Spinal cord (tissue), 10 donors: Measurements from ENCODE around the gene ZNF556. TPM values are rescaled to one million over a fixed set of nuclear protein-coding genes. Genes with fewer than 3 reads are reported as not detected.
"Not testable (repeated sequence)": the region's sequence is repeated elsewhere in the genome, so short reads cannot be mapped to it uniquely, and the experiment has no call there.

Experiments used
- DNase-seq, 6 donors: peaks; one replicate each; pipeline versions ENCODE4 v3.0.0 to v3.0.0-alpha.2; 2013 to 2015; ENCODE audit warnings: low spot score in 6 of 6, low read depth in 4 of 6
- H3K27ac ChIP-seq: one replicate; pipeline ENCODE4 v1.5.1; 2013; ENCODE audit warnings: low read depth, low read length, control low read depth
- H3K27me3 ChIP-seq: one replicate; pipeline ENCODE4 v1.6.1; 2013; ENCODE audit warnings: low read length; ENCODE audit not compliant: control insufficient read depth, insufficient read depth
- H3K36me3 ChIP-seq: one replicate; pipeline ENCODE4 v1.6.1; 2013; ENCODE audit warnings: low read length; ENCODE audit not compliant: control insufficient read depth, insufficient read depth
- H3K4me1 ChIP-seq: one replicate; pipeline ENCODE4 v1.6.1; 2013; ENCODE audit warnings: low read length; ENCODE audit not compliant: control insufficient read depth, insufficient read depth
- H3K4me3 ChIP-seq: one replicate; pipeline ENCODE4 v1.5.1; 2013; ENCODE audit warnings: low read depth, low read length, control low read depth
- H3K9me3 ChIP-seq: one replicate; pipeline ENCODE4 v1.6.1; 2013; ENCODE audit warnings: low read length; ENCODE audit not compliant: control insufficient read depth, insufficient read depth
- WGBS: methylation state at CpG from one replicate; pipeline ENCODE4 v1.1.5; 2013; ENCODE audit warnings: missing lambda C conversion rate; ENCODE audit not compliant: insufficient coverage; 5-methylcytosine and 5-hydroxymethylcytosine counted together
- polyA plus RNA-seq, 2 donors: library from polyadenylated mRNA; unstranded; fragments of 120-200 nt; gene quantifications; one replicate each; pipeline ENCODE4 v1.2.1, GENCODE V29; 2013; ENCODE audit not compliant: insufficient read length in 2 of 2
- total RNA-seq, 2 donors: library from RNA; depleted of rRNA in 1 of 2; stranded (reverse); fragments of 120-200 nt in 1 of 2; fragments of >200 nt in 1 of 2; gene quantifications; one replicate each; pipeline versions ENCODE4 v1.2.3 to v1.2.4, GENCODE V29; 2013 to 2014
- donor health status: healthy.

Gene ZNF556
- total and polyA plus RNA-seq, 4 donors = 0.06 to 0.59 (median 0.30) TPM

GRCh38 chr19:2877398-2878331 lies 10.5 kb downstream of the ZNF556 start:
- no peak overlapping the region for H3K27ac ChIP-seq
- no peaks in the 10 kb centered on the region for H3K4me1 ChIP-seq
- DNase-seq = no peak
- H3K36me3 ChIP-seq = no peaks in the 10 kb centered on the region
- H3K4me3 ChIP-seq = no peak overlapping the region
- no peaks in the 10 kb centered on the region for H3K27me3 ChIP-seq
- H3K9me3 ChIP-seq = peaks cover 9% of the 10 kb centered on the region
- 94% methylated on average over 16 of the region's 32 CpGs for WGBS

DNA sequence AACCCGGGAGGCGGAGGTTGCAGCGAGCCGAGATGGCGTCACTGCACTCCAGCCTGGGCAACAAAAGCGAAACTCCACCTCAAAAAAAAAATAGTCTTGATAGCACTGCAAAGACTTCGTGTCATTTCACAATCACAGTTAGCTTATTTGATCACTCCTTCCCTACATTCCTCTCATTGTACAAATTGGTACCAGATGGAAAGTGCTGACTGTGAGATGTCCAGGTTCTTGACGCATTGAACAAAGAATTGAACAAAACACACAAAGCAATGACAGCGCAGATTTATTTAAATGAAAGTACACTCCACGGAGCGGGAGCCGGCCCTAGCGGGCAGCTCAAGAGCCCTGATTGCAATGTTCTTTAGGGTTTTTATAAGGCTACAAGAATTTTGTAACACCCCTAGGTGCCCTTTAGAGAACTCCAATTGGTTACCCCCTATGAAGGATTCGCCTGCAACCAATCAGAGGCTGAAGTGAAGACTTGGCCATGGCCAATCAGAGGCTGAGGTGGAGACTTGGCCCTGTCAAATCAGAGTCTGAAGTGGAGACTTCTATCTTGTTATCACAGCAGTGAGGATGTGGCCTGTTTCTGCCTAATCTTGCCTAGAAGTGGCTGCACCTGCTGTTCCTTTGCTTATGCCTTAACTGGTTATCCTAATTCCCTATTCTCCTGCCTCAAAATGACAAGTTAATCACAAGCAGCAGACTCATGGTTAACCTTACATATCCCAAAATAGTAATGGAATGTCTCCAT lies 16.7 kb downstream of the ZNF556 start:
- no peak overlapping the region for H3K27ac ChIP-seq
- H3K27me3 ChIP-seq = no peaks in the 10 kb centered on the region
- no peaks in the 10 kb centered on the region for H3K4me1 ChIP-seq
- no peak overlapping the region for H3K4me3 ChIP-seq
- WGBS = 83% methylated on average over 7 of the region's 14 CpGs
- H3K9me3 ChIP-seq = no peaks in the 10 kb centered on the region
- no peaks in the 10 kb centered on the region for H3K36me3 ChIP-seq
- DNase-seq = no peak

GRCh38 chr19:2885736-2886135 lies 18.6 kb downstream of the ZNF556 start:
- WGBS = 91% methylated on average over 17 of the region's 17 CpGs

DNA sequence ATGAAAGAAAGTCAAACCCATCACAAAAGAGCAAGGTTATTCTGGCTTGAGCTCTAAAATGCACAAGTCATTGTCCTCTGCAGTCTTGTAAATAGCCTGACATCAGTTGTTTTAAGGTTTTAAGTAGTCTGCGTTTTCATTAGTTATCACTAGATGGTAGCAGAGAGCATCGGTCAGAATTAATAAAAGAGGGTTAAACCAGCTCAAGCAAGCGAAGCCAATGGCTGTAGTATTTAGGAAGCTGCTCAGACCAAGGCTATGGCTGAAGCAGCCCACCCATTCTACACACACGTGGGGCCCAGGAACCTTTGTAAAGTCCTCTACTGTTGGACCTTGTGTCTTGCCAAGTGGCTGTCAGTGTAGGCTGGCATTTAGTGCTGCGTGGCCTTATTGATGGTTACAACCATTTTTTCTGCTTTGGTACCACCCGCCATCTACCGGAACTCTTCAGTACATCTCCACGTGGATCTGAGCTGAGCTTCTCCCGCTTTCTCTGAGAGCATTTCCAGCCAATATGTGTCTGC lies 20.3 kb downstream of the ZNF556 start:
- Histone ChIP-seq H3K4me1 (no peaks in the 10 kb centered on the region), H3K36me3 (no peaks in the 10 kb centered on the region), H3K4me3 (no peak overlapping the region), H3K27ac (peak overlapping the region; percentile 13), H3K9me3 (no peaks in the 10 kb centered on the region), H3K27me3 (no peaks in the 10 kb centered on the region)
- WGBS = 24% methylated on average over 8 of the region's 9 CpGs
- peak; percentile 58 to 94 (median 69) for DNase-seq

More at GRCh38 chr19:2885736-2886135, 18.6 kb downstream of the ZNF556 start:
- H3K4me3 ChIP-seq = no peak overlapping the region
- DNase-seq = no peak
- no peaks in the 10 kb centered on the region for H3K9me3 ChIP-seq
- no peaks in the 10 kb centered on the region for H3K27me3 ChIP-seq
- no peaks in the 10 kb centered on the region for H3K36me3 ChIP-seq
- no peak overlapping the region for H3K27ac ChIP-seq
- H3K4me1 ChIP-seq = no peaks in the 10 kb centered on the region

DNA sequence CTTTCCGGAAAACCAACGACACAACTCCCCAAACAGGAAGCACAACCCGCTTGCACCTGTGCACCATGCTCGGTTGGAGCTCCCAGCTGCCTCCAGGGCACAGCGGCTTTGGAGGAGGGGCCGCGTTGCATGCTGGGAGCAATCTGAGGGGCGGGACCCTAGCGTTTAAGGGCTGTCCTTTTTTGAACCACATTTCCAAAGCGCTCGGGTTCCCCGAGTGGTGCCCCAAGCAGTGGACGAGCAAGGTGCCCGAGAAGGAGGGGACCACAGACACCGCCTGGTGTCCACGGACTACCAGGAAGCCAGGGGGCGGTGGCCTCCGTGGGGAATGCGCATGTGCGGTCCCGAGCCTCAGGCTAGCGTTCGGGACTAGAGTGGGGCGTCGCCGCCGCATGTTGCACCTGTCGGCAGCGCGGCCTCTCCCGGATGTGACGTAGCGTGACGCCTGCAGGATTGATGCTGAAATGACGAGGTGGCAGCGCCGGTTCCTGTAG lies 21.6 kb downstream of the ZNF556 start:
- Histone ChIP-seq H3K36me3 (no peaks in the 10 kb centered on the region), H3K4me1 (no peaks in the 10 kb centered on the region), H3K4me3 (no peak overlapping the region), H3K9me3 (no peaks in the 10 kb centered on the region), H3K27me3 (no peaks in the 10 kb centered on the region), H3K27ac (no peak overlapping the region)
- DNase-seq = peak in 1 of 6 donors; percentile 17
- WGBS = 49% methylated on average over 35 of the region's 37 CpGs

DNA sequence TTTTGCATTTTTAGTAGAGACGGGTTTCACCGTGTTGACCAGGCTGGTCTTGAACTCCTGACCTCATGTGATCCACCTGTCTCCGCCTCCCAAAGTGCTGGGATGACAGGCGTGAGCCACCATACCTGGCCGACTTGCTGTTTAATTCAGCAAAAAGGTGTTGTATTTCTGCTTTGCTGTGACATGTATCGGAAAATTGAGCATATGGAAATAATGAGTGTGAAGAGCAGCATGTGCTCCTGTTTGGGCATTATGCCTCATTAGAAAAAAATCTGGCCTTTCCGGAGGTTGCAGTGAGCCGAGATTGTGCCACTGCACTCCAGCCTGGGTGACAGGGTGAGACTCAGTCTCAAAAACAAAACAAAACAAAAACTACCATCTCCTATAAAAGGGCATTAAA lies 23.4 kb downstream of the ZNF556 start:
- DNase-seq = peak in 1 of 6 donors; percentile 21
- not testable (repeated sequence) for H3K4me1 ChIP-seq, H3K9me3 ChIP-seq, H3K36me3 ChIP-seq, H3K4me3 ChIP-seq, H3K27ac ChIP-seq, H3K27me3 ChIP-seq
- 86% methylated on average over 6 of the region's 8 CpGs for whole genome bisulfite sequencing

DNA sequence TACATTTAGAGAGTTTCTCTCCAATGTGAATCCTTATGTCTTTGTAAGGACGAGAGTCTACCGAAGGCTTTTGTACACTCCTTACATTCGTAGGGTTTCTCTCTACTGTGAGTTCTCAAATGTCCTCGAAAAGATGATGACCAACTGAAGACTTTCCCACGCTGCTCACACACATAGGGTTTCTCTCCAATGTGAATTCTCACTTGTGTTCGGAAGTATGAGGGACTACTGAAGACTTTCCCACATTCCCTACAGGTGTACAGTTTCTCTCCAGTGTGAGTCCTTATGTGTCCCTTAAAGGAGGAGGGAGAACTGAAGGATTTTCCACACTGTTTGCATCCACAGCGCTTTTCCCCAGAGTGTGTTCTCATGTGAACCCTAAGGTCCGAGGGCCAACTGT lies 29.6 kb downstream of the ZNF556 start:
- H3K9me3 ChIP-seq = no peaks in the 10 kb centered on the region
- H3K4me3 ChIP-seq = no peak overlapping the region
- no peaks in the 10 kb centered on the region for H3K27me3 ChIP-seq
- no peak for DNase-seq
- H3K4me1 ChIP-seq = peaks cover 8% of the 10 kb centered on the region
- H3K36me3 ChIP-seq = no peaks in the 10 kb centered on the region
- no peak overlapping the region for H3K27ac ChIP-seq
- 43% methylated on average over 3 of the region's 8 CpGs for WGBS

- H3K27me3 ChIP-seq = no peaks in the 10 kb centered on the region
- under 1% methylated on average over 96 of the region's 100 CpGs for WGBS
- no peaks in the 10 kb centered on the region for H3K36me3 ChIP-seq
- H3K4me3 ChIP-seq = peak within 1 kb of the TSS; percentile 97
- no peaks in the 10 kb centered on the region for H3K9me3 ChIP-seq
- peak; percentile 91 to 100 (median 97) for DNase-seq
- peak within 1 kb of the TSS; percentile 83 for H3K27ac ChIP-seq
- peaks cover 12% of the 10 kb centered on the region for H3K4me1 ChIP-seq
Observed at GRCh38 chr19:2900296-2901252, 33.4 kb downstream of the ZNF556 start, which contains the start of gene ZNF57. ZNF57 (plus strand) TSS chr19:2900928; CDS start chr19:2901046, 118 bp downstream.
